ENCODE data around the gene DCAF8L1.

DNA sequence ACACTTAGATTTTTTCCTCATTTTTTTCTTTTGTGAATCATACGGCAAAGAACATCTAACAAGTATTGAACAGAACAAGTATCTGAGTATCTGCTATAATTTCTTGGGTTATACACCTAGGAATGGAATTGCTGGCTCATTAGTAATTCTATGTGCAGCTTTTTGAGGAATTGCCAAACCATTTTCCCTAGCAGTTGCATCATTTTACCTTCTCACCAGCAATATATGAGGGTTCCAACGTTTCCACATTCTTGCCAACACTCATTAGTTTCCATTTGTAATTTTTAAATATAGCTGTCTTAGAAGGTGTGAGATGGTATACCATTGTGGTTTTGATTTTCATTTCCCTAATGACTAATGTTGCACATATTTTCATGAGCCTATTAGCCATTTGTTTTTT, 41.1 kb upstream of the DCAF8L1 start:
- TF ChIP-seq EP300 (IDR thresholded peaks at IDR 0.05; ENCODE audit: borderline replicate concordance in 1 of 2, low read depth in 2 of 2, low read length in 2 of 2) (no peak), TCF12 (IDR thresholded peaks at IDR 0.05; ENCODE audit: low read depth, low read length) (no peak), POLR2A (IDR thresholded peaks at IDR 0.05; ENCODE audit: control extremely low read depth in 1 of 2, low read depth in 2 of 2, low read length in 2 of 2) (no peak), CBX5 (IDR thresholded peaks at IDR 0.05; ENCODE audit: low read depth, low read length) (no peak), YY1 (IDR thresholded peaks at IDR 0.05; ENCODE audit: low read depth, low read length) (no peak), NRF1 (IDR thresholded peaks at IDR 0.05; ENCODE audit: low read depth, low read length) (no peak), RXRA (IDR thresholded peaks at IDR 0.05; ENCODE audit: insufficient read depth, low read depth, low read length) (no peak), GTF2F1 (IDR thresholded peaks at IDR 0.05; ENCODE audit: borderline replicate concordance, low read depth, low read length) (no peak)
- TF ChIP-seq, protein P1, sequence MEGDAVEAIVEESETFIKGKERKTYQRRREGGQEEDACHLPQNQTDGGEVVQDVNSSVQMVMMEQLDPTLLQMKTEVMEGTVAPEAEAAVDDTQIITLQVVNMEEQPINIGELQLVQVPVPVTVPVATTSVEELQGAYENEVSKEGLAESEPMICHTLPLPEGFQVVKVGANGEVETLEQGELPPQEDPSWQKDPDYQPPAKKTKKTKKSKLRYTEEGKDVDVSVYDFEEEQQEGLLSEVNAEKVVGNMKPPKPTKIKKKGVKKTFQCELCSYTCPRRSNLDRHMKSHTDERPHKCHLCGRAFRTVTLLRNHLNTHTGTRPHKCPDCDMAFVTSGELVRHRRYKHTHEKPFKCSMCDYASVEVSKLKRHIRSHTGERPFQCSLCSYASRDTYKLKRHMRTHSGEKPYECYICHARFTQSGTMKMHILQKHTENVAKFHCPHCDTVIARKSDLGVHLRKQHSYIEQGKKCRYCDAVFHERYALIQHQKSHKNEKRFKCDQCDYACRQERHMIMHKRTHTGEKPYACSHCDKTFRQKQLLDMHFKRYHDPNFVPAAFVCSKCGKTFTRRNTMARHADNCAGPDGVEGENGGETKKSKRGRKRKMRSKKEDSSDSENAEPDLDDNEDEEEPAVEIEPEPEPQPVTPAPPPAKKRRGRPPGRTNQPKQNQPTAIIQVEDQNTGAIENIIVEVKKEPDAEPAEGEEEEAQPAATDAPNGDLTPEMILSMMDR (IDR thresholded peaks at IDR 0.05; ENCODE audit: control extremely low read depth in 1 of 3, insufficient read depth in 1 of 3, low read depth in 1 of 3, low read length in 3 of 3) = no peak
- TF ChIP-seq, protein P2, sequence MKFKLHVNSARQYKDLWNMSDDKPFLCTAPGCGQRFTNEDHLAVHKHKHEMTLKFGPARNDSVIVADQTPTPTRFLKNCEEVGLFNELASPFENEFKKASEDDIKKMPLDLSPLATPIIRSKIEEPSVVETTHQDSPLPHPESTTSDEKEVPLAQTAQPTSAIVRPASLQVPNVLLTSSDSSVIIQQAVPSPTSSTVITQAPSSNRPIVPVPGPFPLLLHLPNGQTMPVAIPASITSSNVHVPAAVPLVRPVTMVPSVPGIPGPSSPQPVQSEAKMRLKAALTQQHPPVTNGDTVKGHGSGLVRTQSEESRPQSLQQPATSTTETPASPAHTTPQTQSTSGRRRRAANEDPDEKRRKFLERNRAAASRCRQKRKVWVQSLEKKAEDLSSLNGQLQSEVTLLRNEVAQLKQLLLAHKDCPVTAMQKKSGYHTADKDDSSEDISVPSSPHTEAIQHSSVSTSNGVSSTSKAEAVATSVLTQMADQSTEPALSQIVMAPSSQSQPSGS (IDR thresholded peaks at IDR 0.05; ENCODE audit: low read length) = no peak

All from H1 (cell line).